ENCODE measurements around the gene CEP170B. TPM values are rescaled to one million over a fixed set of nuclear protein-coding genes. Genes with fewer than 3 reads are reported as not detected.

Gene CEP170B
- polyA plus RNA-seq, 1 experiment = 4.2 TPM

DNA sequence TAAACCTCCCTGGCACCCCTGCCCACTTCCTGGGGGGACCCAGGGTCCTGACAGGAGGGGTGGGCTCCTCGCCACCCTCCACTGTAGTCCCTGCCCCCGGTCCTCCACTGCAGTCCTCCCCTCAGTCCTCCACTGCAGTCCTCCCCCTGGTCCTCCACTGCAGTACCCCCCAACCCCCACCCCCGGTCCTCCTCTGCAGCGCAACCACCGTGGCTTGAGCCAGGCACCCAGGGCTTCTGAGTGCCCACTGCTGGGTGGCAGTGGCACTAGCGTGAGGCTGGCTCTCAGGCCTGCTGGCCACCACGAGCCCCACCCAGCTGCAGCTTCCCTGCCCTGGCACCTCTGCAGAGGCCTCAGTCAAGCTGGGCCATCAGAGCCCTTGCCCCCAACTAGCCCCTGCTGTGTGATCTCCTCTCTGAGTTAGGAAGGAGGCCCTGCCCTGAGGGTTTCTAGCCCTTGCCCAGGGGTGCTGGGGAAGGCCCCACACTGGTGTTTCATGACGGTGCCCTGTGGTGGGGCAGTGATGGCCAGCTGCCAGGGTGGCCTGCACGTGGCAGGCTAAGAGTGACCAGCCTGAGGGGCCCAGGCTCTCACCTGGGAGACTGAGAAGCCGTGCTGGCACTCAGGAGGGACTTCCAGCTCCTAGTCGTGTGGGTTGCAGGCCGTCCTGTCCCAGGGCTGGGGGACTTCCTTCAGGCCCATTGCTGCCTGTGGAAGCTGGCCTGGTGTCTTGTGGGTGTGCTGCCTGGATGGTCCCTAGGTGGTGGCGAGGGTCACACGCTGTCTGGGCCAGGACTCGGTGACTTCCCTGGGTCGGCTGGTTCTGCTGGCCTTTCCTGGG lies 9.7 kb downstream of the CEP170B start:
- POLR2A ChIA-PET = no interaction called here
- Histone ChIP-seq H3K9me3 (ENCODE audit: control insufficient read depth, insufficient read depth, low read length) (peaks cover 7% of the 10 kb centered on the region; the same call in 1 of the 2 replicates), H3K27me3 (ENCODE audit: control insufficient read depth, insufficient read depth, low read length) (no peaks in the 10 kb centered on the region), H3K27ac (ENCODE audit: low read depth, low read length) (no peak overlapping the region), H3K4me3 (ENCODE audit: low read depth, low read length) (no peak overlapping the region)
- CTCF ChIA-PET = no interaction called here
- TF ChIP-seq, protein P1, sequence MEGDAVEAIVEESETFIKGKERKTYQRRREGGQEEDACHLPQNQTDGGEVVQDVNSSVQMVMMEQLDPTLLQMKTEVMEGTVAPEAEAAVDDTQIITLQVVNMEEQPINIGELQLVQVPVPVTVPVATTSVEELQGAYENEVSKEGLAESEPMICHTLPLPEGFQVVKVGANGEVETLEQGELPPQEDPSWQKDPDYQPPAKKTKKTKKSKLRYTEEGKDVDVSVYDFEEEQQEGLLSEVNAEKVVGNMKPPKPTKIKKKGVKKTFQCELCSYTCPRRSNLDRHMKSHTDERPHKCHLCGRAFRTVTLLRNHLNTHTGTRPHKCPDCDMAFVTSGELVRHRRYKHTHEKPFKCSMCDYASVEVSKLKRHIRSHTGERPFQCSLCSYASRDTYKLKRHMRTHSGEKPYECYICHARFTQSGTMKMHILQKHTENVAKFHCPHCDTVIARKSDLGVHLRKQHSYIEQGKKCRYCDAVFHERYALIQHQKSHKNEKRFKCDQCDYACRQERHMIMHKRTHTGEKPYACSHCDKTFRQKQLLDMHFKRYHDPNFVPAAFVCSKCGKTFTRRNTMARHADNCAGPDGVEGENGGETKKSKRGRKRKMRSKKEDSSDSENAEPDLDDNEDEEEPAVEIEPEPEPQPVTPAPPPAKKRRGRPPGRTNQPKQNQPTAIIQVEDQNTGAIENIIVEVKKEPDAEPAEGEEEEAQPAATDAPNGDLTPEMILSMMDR (IDR thresholded peaks at IDR 0.05; ENCODE audit: low read depth, low read length) = no peak
- DNase-seq (ENCODE audit: low read depth, low spot score) = no peak

DNA sequence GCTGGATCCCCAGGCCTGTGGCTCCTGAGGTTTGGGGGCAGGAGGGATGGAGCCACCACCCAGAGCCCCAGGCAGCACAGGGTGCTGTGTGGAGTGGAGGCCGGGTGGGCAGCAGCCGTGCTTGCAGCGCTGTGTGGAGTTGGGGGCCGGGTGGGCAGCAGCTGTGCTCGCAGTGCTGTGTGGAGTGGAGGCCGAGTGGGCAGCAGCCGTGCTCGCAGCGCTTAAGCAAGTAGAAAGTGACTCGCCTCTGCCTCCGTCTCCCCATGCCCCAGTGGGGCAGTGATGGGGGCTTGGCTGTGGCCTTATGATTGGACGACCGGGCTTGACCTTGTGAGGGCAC lies 10.3 kb downstream of the CEP170B start:
- POLR2A ChIA-PET = no interaction called here
- Histone ChIP-seq H3K4me3 (ENCODE audit: low read depth, low read length) (no peak overlapping the region), H3K9me3 (ENCODE audit: control insufficient read depth, insufficient read depth, low read length) (peaks cover 7% of the 10 kb centered on the region; the same call in 1 of the 2 replicates), H3K27me3 (ENCODE audit: control insufficient read depth, insufficient read depth, low read length) (no peaks in the 10 kb centered on the region), H3K27ac (ENCODE audit: low read depth, low read length) (no peak overlapping the region)
- TF ChIP-seq, protein P1 (IDR thresholded peaks at IDR 0.05; ENCODE audit: low read depth, low read length) = no peak
- no peak for DNase-seq (ENCODE audit: low read depth, low spot score)
- CTCF ChIA-PET = no interaction called here

DNA sequence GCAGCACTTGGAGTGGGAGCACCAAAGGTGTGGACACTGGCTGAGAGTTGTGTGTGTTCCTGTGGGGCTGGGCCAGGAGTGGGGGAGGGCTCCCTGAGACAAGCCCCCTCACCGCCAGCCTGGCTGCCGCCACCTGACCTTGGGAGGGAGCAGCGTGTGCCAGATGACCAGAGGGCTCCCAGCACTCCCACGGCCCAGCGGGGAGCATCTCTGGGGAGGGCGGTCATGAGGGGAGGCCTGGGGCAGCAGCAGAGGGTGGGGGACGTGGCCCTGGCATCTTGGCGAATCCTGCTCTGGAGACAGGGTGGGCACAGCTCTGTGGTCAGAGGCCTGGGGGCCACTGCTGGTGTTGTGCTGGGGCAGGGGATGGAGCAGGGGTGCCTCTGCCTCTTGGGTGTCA lies 10.7 kb downstream of the CEP170B start:
- ChIA-PET POLR2A (no interaction called here), CTCF (interaction anchor here (1.4 kb wide), 1 partner anchor 20 kb away, joined by 6 read pairs; no protein-coding TSS in a partner anchor)
- DNase-seq (ENCODE audit: low read depth, low spot score) = no peak
- Histone ChIP-seq H3K9me3 (ENCODE audit: control insufficient read depth, insufficient read depth, low read length) (peaks cover 7% of the 10 kb centered on the region; the same call in 1 of the 2 replicates), H3K27ac (ENCODE audit: low read depth, low read length) (no peak overlapping the region), H3K4me3 (ENCODE audit: low read depth, low read length) (no peak overlapping the region), H3K27me3 (ENCODE audit: control insufficient read depth, insufficient read depth, low read length) (no peaks in the 10 kb centered on the region)
- TF ChIP-seq, protein P1 (IDR thresholded peaks at IDR 0.05; ENCODE audit: low read depth, low read length) = no peak

DNA sequence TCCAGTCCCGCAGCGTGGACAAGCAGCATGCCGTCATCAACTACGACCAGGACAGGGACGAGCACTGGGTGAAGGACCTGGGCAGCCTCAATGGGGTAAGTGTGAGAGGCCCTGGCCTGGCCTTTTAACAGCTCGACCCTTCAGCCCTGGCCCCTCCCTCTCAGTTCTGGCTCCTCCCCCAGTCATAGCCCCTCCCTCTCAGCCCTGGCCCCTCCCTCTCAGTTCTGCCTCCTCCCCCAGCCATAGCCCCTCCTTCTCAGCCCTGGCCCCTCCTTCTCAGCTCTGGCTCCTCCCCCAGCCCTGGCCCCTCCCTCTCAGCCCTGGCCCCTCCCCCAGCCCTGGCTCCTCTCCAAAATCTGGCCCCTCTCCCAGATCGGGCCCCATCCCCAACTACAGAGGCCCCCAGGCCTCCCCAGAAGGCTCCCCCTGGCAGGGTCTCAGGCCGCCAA lies 11.2 kb downstream of the CEP170B start:
- Histone ChIP-seq H3K4me3 (ENCODE audit: low read depth, low read length) (no peak overlapping the region), H3K9me3 (ENCODE audit: control insufficient read depth, insufficient read depth, low read length) (peaks cover 7% of the 10 kb centered on the region; the same call in 1 of the 2 replicates), H3K27me3 (ENCODE audit: control insufficient read depth, insufficient read depth, low read length) (no peaks in the 10 kb centered on the region), H3K27ac (ENCODE audit: low read depth, low read length) (no peak overlapping the region)
- no peak for DNase-seq (ENCODE audit: low read depth, low spot score)
- TF ChIP-seq, protein P1 (IDR thresholded peaks at IDR 0.05; ENCODE audit: low read depth, low read length) = no peak
- ChIA-PET POLR2A (no interaction called here), CTCF (interaction anchor here (0.7 to 1.4 kb wide), 3 partner anchors 20 to 211 kb away, joined by 3 to 6 read pairs (median 3); no protein-coding TSS in a partner anchor)
